BE2C (cell line): ENCODE data around the gene TIMP4.

Experiments used
- DNase-seq: peaks from one replicate; pipeline ENCODE4 v3.0.0-alpha.2; 2020
- H3K27me3 ChIP-seq: fragments of 250-450 bp; sonication (Bioruptor Pico); 2 replicates; pipeline ENCODE4 v1.5.1; 2020; ENCODE audit warnings: mild to moderate bottlenecking
- H3K36me3 ChIP-seq: fragments of 250-450 bp; sonication (Bioruptor Pico); 2 replicates; pipeline ENCODE4 v1.5.1; 2020; ENCODE audit warnings: mild to moderate bottlenecking
- H3K4me1 ChIP-seq: fragments of 250-450 bp; sonication (Bioruptor Pico); 2 replicates; pipeline ENCODE4 v1.5.1; 2020
- H3K4me3 ChIP-seq: 2 replicates; pipeline ENCODE4 v1.5.1; 2011; ENCODE audit warnings: low read depth, low read length
- H3K9me3 ChIP-seq: fragments of 250-450 bp; sonication (Bioruptor Pico); 2 replicates; pipeline ENCODE4 v1.5.1; 2020
- TF ChIP-seq, protein P1 (sequence below): IDR thresholded peaks from 2 replicates; pipeline ENCODE4 v1.5.1; 2012; ENCODE audit warnings: mild to moderate bottlenecking, low read depth, low read length

TIMP4 gene

DNA sequence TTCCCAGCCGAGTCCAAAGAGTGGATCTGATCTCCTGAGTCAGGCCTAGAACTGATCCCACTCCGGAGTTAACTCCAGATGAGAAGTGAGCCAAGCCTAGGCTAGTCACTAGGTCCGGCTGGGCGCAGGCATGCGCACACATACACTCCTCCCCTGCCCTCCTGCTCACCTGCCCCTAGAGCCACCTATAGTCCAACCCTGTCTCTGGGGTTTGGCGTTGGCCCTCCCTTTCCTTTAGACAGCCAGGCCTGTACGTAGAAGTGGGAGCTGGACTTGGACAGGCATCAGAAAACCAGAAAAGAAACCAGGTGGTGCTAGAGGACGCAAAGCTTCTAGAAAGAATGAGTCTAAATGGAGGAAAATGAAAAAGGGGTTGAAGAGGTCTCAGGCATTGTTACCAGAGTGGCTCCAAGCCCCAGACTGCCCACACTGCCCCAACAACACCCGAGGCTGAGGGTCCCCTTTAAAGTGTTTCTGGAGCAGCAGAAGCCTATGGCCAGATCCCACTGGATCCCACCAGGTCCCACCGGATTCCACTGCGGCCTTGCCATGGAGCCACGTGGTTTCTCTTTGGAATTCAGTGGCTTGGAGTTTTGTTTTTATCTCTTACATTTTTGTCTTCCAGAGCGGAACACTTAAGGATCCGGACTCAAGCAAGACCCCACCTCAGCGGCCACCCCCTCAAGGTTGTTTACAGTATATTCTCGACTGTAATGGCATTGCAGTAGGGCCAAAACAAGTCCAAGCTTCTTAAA is 24.2 kb upstream of the TIMP4 start:
- no peaks in the 10 kb centered on the region for H3K27me3 ChIP-seq
- no peak overlapping the region for H3K4me3 ChIP-seq
- TF ChIP-seq, protein P1, sequence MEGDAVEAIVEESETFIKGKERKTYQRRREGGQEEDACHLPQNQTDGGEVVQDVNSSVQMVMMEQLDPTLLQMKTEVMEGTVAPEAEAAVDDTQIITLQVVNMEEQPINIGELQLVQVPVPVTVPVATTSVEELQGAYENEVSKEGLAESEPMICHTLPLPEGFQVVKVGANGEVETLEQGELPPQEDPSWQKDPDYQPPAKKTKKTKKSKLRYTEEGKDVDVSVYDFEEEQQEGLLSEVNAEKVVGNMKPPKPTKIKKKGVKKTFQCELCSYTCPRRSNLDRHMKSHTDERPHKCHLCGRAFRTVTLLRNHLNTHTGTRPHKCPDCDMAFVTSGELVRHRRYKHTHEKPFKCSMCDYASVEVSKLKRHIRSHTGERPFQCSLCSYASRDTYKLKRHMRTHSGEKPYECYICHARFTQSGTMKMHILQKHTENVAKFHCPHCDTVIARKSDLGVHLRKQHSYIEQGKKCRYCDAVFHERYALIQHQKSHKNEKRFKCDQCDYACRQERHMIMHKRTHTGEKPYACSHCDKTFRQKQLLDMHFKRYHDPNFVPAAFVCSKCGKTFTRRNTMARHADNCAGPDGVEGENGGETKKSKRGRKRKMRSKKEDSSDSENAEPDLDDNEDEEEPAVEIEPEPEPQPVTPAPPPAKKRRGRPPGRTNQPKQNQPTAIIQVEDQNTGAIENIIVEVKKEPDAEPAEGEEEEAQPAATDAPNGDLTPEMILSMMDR, result no peak
- no peaks in the 10 kb centered on the region for H3K9me3 ChIP-seq
- no peaks in the 10 kb centered on the region for H3K4me1 ChIP-seq
- DNase-seq, result no peak
- peaks cover 5% of the 10 kb centered on the region; the same call in 1 of the 2 replicates for H3K36me3 ChIP-seq

DNA sequence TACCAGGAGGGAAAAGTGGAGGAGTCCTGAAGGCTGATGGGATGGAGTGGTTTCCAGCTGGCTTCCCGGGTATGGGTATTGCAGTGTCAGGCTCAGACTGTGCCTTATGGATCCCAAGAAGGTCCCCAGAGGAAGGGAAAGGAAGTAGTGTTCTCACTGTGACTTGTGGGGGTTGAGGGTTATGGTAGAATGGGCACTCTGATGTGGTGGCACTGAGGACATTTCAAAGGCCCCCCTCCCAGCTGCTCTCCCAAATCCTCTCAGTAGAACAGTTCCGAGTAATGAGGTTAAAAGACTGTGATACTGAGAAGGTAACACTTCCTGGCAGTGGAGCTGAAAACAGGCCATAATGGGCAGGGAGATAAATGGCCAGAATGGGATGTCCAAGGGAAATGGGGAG is 23.1 kb upstream of the TIMP4 start:
- DNase-seq, result no peak
- peaks cover 5% of the 10 kb centered on the region; the same call in 1 of the 2 replicates for H3K36me3 ChIP-seq
- H3K27me3 ChIP-seq, result no peaks in the 10 kb centered on the region
- no peaks in the 10 kb centered on the region for H3K9me3 ChIP-seq
- TF ChIP-seq, protein P1, result no peak
- H3K4me3 ChIP-seq, result no peak overlapping the region
- H3K4me1 ChIP-seq, result no peaks in the 10 kb centered on the region

DNA sequence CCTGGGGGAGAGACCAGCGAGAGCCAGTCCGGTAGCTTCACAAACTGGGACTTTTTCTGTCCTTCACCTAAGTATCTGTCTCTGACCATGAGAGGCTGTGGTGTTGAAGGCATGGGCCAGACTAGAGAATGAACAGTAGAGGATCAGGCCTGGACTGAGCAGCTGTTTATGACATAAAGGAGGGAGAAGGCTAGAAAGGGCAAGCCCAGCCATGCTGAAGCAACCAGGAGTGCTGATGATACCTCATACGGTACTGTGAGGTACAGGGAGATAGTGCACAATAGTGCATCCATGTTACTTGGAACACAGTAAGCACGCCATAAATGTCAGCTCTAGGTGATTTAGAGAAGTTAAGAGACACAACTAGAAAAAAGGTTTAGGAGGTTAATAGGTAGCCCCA is 22.6 kb upstream of the TIMP4 start:
- no peaks in the 10 kb centered on the region for H3K4me1 ChIP-seq
- peaks cover 5% of the 10 kb centered on the region; the same call in 1 of the 2 replicates for H3K36me3 ChIP-seq
- no peaks in the 10 kb centered on the region for H3K27me3 ChIP-seq
- no peak for DNase-seq
- H3K4me3 ChIP-seq, result no peak overlapping the region
- TF ChIP-seq, protein P1, result no peak
- no peaks in the 10 kb centered on the region for H3K9me3 ChIP-seq

DNA sequence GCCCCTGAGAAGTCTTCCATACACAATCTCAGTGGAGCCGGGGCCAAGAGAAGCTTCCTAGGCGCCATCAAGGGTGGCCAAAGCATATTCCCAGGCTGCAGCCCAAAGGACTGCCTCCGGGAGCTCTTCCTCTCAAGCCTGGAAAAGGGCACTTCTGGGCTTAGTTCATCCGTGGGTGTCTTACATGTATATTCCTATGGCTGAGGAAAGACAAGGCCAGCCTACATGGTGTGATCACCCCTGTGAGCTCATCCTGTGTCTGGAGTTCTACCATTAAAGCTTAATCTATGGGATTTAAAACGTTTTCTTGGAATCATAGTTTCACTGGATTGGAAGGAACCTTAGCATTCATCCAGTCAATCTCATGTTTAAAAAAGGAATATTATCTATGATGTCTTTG is 21.9 kb upstream of the TIMP4 start:
- H3K36me3 ChIP-seq, result peaks cover 10% of the 10 kb centered on the region; the same call in 1 of the 2 replicates
- DNase-seq, result no peak
- H3K4me3 ChIP-seq, result no peak overlapping the region
- H3K4me1 ChIP-seq, result no peaks in the 10 kb centered on the region
- H3K27me3 ChIP-seq, result no peaks in the 10 kb centered on the region
- no peaks in the 10 kb centered on the region for H3K9me3 ChIP-seq
- TF ChIP-seq, protein P1, result no peak

DNA sequence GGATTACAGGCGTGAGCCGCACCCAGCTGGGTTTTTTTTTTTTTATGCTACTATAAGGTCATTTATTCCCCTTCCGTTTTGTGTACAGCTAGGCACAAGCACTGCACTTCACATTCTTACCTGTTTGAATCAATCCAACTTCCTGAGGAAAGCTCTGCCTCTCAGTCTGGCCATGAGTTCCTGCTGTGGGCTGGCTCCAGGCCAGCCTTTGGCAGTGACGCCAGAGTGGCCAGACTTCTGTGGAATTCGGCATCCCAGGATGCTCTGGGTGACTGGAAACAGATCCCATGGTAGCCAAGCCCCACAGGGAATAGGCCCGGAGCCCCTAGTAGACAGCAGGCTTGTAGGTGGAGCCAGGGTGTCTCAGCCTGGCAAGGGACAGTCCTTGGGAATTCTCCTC is 21.5 kb upstream of the TIMP4 start:
- Histone ChIP-seq H3K27me3 (no peaks in the 10 kb centered on the region), H3K4me3 (no peak overlapping the region), H3K9me3 (no peaks in the 10 kb centered on the region), H3K36me3 (peaks cover 13% of the 10 kb centered on the region), H3K4me1 (no peaks in the 10 kb centered on the region)
- TF ChIP-seq, protein P1, result no peak
- peak; percentile 66 for DNase-seq

DNA sequence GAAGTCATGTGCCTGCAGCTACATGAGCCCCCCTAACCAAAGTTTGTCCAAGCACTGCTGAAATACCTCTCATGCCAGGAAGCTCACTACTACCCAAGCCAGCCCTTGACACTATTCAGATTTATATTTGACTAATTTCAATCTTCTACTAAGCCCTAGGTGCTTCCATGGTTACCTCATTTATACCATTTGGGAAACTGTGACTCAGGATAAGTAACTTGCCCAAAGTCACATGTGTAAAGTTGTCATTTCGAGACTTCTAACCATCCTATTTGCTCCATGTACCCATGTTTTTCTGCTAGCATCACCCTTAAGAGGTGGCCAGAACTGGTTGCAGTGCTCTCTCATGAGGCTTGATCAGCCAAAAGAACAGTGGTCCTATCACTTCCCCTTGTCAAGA is 20.7 kb upstream of the TIMP4 start:
- no peaks in the 10 kb centered on the region for H3K9me3 ChIP-seq
- H3K27me3 ChIP-seq, result no peaks in the 10 kb centered on the region
- TF ChIP-seq, protein P1, result no peak
- no peak for DNase-seq
- peaks cover 13% of the 10 kb centered on the region for H3K36me3 ChIP-seq
- H3K4me3 ChIP-seq, result no peak overlapping the region
- H3K4me1 ChIP-seq, result no peaks in the 10 kb centered on the region
